ENCODE data around the gene KLHL29.

GRCh38 chr2:23626701-23627230 lies 241.8 kb downstream of the KLHL29 start:
- TF ChIP-seq CTCF (conservative IDR thresholded peaks at IDR 0.05) (no peak), EZH2 (IDR thresholded peaks at IDR 0.05; ENCODE audit: low read depth) (no peak)
